Spleen (tissue), 11 donors: Measurements from ENCODE around the gene SLC25A24. TPM values are rescaled to one million over a fixed set of nuclear protein-coding genes. Genes with fewer than 3 reads are reported as not detected.
"Not testable (repeated sequence)": the region's sequence is repeated elsewhere in the genome, so short reads cannot be mapped to it uniquely, and the experiment has no call there.

Source experiments
- DNase-seq: peaks from one replicate; pipeline ENCODE4 v3.0.0-alpha.2; 2020
- H3K27ac ChIP-seq, 8 donors: fragments of 200-600 bp; sonication (generic) in 7 of 8; 1 replicate in 4 of 8; 2 replicates in 4 of 8; pipeline versions ENCODE4 v1.5.0 to v1.8.0; 2016 to 2021; ENCODE audit warnings: inconsistent platforms in 4 of 8, mild to moderate bottlenecking in 4 of 8, moderate library complexity in 1 of 8
- H3K27me3 ChIP-seq, 7 donors: fragments of 200-600 bp; sonication (generic) in 6 of 7; replicated peaks in 1 of 7; 1 replicate in 4 of 7; 2 replicates in 3 of 7; pipeline versions ENCODE4 v1.5.0 to v1.8.0; 2016 to 2021; ENCODE audit warnings: inconsistent platforms in 3 of 7, mild to moderate bottlenecking in 1 of 7
- H3K36me3 ChIP-seq, 6 donors: fragments of 200-600 bp; sonication (generic) in 5 of 6; 1 replicate in 4 of 6; 2 replicates in 2 of 6; pipeline versions ENCODE4 v1.5.0 to v1.8.0; 2016 to 2021; ENCODE audit warnings: inconsistent platforms in 2 of 6
- H3K4me1 ChIP-seq, 6 donors: fragments of 200-600 bp; sonication (generic) in 5 of 6; 1 replicate in 3 of 6; 2 replicates in 3 of 6; pipeline versions ENCODE4 v1.5.0 to v1.8.0; 2016 to 2021; ENCODE audit warnings: inconsistent platforms in 3 of 6
- H3K4me3 ChIP-seq, 8 donors: fragments of 200-600 bp; sonication (generic) in 7 of 8; 1 replicate in 4 of 8; 2 replicates in 4 of 8; pipeline versions ENCODE4 v1.5.0 to v1.8.0; 2016 to 2021; ENCODE audit warnings: inconsistent platforms in 4 of 8, mild to moderate bottlenecking in 4 of 8, moderate library complexity in 2 of 8
- H3K9me3 ChIP-seq, 8 donors: fragments of 200-600 bp; sonication (generic) in 7 of 8; 1 replicate in 4 of 8; 2 replicates in 4 of 8; pipeline versions ENCODE4 v1.5.0 to v1.8.0; 2016 to 2021; ENCODE audit warnings: inconsistent platforms in 4 of 8
- POLR2A ChIP-seq, 3 donors: fragments of 450-650 bp; IDR thresholded peaks; one replicate each; pipeline ENCODE4 v1.5.1; 2017; ENCODE audit warnings: antibody characterized with exemption in 3 of 3, mild to moderate bottlenecking in 1 of 3
- POLR2AphosphoS5 ChIP-seq, 3 donors: sonication (generic); formaldehyde crosslinking; IDR thresholded peaks; one replicate each; pipeline ENCODE4 v1.5.1; 2017; ENCODE audit warnings: antibody characterized with exemption in 3 of 3
- WGBS, 5 donors: extraction: QIAGEN DNeasy Blood & Tissue Kit in 3 of 5; methylation state at CpG; one replicate each; pipeline versions ENCODE4 v1.1.5 to v1.1.7; 2013 to 2018; 5-methylcytosine and 5-hydroxymethylcytosine counted together
- intact Hi-C: fragments of 100-400 bp; cut with DNase I; formaldehyde crosslinking; loops from one replicate; pipeline ENCODE4 v1.15.0; 2023; ENCODE audit warnings: low total_unique reads
- polyA plus RNA-seq, 3 donors: library from polyadenylated mRNA; stranded (reverse); fragments of 200-250 nt; gene quantifications; one replicate each; pipeline ENCODE4 v1.2.1, GENCODE V29; 2013
- total RNA-seq, 7 donors: library from RNA; depleted of rRNA in 3 of 7; stranded (reverse); fragments of >200 nt in 3 of 7; fragmentation: NEBNext Ultra II Directional in 4 of 7; extraction: Animal tissue kit (Norgen Biotek cat#: 25700) in 4 of 7; gene quantifications; one replicate each; pipeline versions ENCODE4 v1.1.0 to v1.2.1, GENCODE V29; 2016 to 2021
- TF ChIP-seq, protein P1 (sequence below), 11 experiments: fragments of 200-600 bp in 7 of 11; fragments of 450-650 bp in 4 of 11; sonication (generic) in 4 of 11; IDR thresholded peaks in 8 of 11; conservative IDR thresholded peaks in 3 of 11; 1 replicate in 7 of 11; 2 replicates in 4 of 11; pipeline versions ENCODE4 v1.4.0 to v1.8.0; 2016 to 2021; ENCODE audit warnings: antibody characterized with exemption in 11 of 11, inconsistent platforms in 4 of 11, mild to moderate bottlenecking in 1 of 11
- donor health status: healthy with polysubstance abuse.
- donor health status: DM: no; HTN: no; CAD: no; lungs with moderate emphysema.
- donor health status: DM: no; HTN: no; CAD: no.
- donor health status: Bipolar disorder and iron deficiency.
- donor health status: healthy.
- donor health status: DM: no; HTN: no; CAD: no.
- donor health status: DM: yes; HTN: yes; CAD: no.

The SLC25A24 gene
- total and polyA plus RNA-seq, 10 donors: 12.2 to 44.4 (median 33.4) TPM

DNA sequence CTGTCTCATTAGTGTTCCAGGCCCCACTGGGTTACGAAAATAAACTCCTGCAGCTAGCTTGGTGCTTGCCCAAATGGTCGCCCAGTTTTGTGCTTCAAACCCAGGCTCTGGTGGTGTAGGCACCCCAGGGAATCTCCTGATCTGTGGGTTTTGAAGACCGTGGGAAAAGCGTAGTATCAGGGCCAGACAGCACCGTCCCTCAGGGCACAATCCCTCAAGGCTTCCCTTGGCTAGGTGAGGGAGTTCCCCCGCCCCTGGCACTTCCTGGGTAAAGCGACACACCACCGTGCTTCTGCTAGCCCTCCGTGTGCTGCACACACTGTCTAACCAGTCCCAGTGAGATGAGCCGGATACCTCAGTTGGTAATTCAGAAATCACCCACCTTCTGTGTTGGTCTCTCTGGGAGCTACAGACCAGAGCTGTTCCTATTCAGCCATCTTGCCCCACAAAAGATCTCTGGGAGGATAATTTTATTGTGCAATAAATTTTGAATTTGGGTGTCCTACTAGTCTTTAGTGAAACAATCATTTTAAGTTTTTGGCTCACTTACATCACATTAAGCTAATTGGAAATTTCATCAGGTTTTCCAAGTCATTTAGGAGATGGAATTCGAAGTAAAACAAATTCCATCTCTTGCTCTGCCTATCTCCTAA lies 9.4 kb upstream of the SLC25A24 start:
- H3K9me3 ChIP-seq: no peaks in the 10 kb centered on the region
- H3K36me3 ChIP-seq: no peaks in the 10 kb centered on the region
- WGBS, 5 donors: 75 to 84% (median 77%) methylated on average over 8 to 11 of the region's 11 CpGs
- no peak overlapping the region for H3K4me3 ChIP-seq
- TF ChIP-seq POLR2A (IDR thresholded peaks at IDR 0.05) (no peak), POLR2AphosphoS5 (IDR thresholded peaks at IDR 0.05) (no peak)
- TF ChIP-seq, protein P1, sequence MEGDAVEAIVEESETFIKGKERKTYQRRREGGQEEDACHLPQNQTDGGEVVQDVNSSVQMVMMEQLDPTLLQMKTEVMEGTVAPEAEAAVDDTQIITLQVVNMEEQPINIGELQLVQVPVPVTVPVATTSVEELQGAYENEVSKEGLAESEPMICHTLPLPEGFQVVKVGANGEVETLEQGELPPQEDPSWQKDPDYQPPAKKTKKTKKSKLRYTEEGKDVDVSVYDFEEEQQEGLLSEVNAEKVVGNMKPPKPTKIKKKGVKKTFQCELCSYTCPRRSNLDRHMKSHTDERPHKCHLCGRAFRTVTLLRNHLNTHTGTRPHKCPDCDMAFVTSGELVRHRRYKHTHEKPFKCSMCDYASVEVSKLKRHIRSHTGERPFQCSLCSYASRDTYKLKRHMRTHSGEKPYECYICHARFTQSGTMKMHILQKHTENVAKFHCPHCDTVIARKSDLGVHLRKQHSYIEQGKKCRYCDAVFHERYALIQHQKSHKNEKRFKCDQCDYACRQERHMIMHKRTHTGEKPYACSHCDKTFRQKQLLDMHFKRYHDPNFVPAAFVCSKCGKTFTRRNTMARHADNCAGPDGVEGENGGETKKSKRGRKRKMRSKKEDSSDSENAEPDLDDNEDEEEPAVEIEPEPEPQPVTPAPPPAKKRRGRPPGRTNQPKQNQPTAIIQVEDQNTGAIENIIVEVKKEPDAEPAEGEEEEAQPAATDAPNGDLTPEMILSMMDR (IDR thresholded peaks at IDR 0.05 in 8 of 11, conservative IDR thresholded peaks at IDR 0.05 in 3 of 11): no peak
- no peak for DNase-seq
- intact Hi-C loops: no loop called here
- H3K27me3 ChIP-seq: peaks cover 0 to 19% (median 0%) of the 10 kb centered on the region in 7 donors
- H3K27ac ChIP-seq: no peak overlapping the region
- no peaks in the 10 kb centered on the region for H3K4me1 ChIP-seq

DNA sequence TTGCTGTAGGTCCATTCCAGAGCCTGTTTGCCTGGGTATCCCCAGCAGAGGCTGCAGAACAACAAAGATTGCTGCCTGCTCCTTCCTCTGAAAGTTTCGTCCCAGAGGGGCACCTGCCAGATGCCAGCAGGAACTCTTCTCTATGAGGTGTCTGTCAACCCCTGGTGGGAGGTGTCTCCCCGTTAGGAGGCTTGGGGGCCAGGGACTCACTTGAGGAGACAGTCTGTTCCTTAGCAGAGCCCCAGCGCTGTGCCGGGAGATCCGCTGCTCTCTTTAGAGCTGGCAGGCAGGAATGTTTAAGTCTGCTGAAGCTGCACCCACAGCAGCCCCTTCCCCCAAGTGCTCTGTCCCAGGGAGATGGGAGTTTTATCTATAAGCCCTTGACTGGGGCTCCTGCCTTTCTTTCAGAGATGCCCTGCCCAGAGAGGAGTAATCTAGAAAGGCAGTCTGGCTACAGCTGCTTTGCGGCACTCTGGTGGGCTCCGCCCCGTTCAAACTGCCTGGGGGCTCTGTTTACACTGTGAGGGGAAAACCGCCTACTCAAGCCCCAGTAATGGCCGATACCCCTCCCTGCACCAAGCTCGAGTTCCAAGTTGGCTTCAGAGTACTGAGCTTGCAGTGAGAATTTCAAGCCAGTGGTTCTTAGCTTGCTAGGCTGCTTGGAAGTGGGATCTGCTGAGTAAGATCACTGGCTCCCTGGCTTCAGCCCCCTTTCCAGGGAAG lies 8.7 kb upstream of the SLC25A24 start:
- Histone ChIP-seq H3K36me3 (no peaks in the 10 kb centered on the region), H3K27me3 (peaks cover 0 to 13% (median 0%) of the 10 kb centered on the region in 7 donors), H3K4me3 (no peak overlapping the region), H3K9me3 (peaks cover 0 to under 1% (median 0%) of the 10 kb centered on the region in 8 donors), H3K4me1 (no peaks in the 10 kb centered on the region), H3K27ac (no peak overlapping the region)
- no peak for DNase-seq
- WGBS, 5 donors: 82 to 91% (median 88%) methylated on average over 5 to 11 of the region's 11 CpGs
- intact Hi-C loops: no loop called here
- TF ChIP-seq POLR2AphosphoS5 (IDR thresholded peaks at IDR 0.05) (no peak), POLR2A (IDR thresholded peaks at IDR 0.05) (no peak)
- TF ChIP-seq, protein P1 (IDR thresholded peaks at IDR 0.05 in 8 of 11, conservative IDR thresholded peaks at IDR 0.05 in 3 of 11): no peak

DNA sequence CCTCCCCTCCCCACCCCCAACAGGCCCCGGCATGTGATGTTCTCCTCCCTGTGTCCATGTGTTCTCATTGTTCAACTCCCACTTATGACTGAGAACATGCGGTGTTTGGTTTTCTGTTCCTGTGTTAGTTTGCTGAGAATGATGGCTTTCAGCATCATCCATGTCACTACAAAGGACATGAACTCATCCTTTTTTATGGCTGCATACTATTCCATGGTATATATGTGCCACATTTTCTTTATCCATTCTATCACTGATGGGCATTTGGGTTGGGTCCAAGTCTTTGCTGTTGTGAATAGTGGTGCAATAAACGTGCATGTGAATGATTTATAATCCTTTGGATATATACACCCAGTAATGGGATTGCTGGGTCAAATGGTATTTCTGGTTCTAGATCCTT lies 3.4 kb upstream of the SLC25A24 start:
- intact Hi-C loops, H3K27ac ChIP-seq, H3K9me3 ChIP-seq, H3K4me3 ChIP-seq, DNase-seq, H3K27me3 ChIP-seq, H3K36me3 ChIP-seq: not testable (repeated sequence)
- 90 to 97% (median 91%) methylated on average over 3 of the region's 3 CpGs for WGBS, 5 donors
- peaks cover 8 to 24% (median 19%) of the 10 kb centered on the region in 6 donors for H3K4me1 ChIP-seq

DNA sequence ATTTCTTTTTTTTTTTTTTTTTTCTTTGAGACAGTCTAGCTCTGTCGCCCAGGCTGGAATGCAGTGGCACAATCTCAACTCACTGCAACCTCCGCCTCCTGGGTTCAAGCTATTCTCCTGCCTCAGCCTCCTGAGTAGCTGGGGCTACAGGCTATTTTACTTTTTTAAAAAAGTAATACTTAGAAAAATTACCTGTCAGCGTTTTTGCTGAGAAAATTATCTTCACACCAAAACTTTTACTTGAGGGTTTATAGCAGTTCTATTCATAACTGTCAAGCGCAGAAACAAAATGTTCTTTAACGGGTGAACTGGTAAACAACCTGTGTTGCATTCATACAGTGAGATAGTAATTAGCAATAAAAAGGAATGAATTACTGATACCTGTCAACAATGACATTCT lies 1.5 kb upstream of the SLC25A24 start:
- H3K4me3 ChIP-seq: no peak overlapping the region
- TF ChIP-seq POLR2A (IDR thresholded peaks at IDR 0.05): no peak
- TF ChIP-seq, protein P1 (IDR thresholded peaks at IDR 0.05 in 8 of 11, conservative IDR thresholded peaks at IDR 0.05 in 3 of 11): no peak
- no peak for TF ChIP-seq POLR2AphosphoS5 (IDR thresholded peaks at IDR 0.05)
- intact Hi-C loops: no loop called here
- H3K27ac ChIP-seq: peak overlapping the region in 1 of 8 donors; percentile 93
- H3K36me3 ChIP-seq: peaks cover 0 to 10% (median 0%) of the 10 kb centered on the region in 6 donors
- no peaks in the 10 kb centered on the region for H3K27me3 ChIP-seq
- WGBS, 5 donors: 86 to 97% (median 91%) methylated on average over 5 of the region's 5 CpGs
- H3K4me1 ChIP-seq: peaks cover 19 to 43% (median 31%) of the 10 kb centered on the region in 6 donors
- H3K9me3 ChIP-seq: peaks cover 0 to 4% (median 0%) of the 10 kb centered on the region in 8 donors
- DNase-seq: no peak
